Measurements from ENCODE around the gene CD48. TPM values are rescaled to one million over a fixed set of nuclear protein-coding genes. Genes with fewer than 3 reads are reported as not detected.
"Not testable (repeated sequence)": the region's sequence is repeated elsewhere in the genome, so short reads cannot be mapped to it uniquely, and the experiment has no call there.

Gene CD48
- total and polyA plus RNA-seq, 7 donors: 0.35 to 1.7 (median 0.99) TPM

DNA sequence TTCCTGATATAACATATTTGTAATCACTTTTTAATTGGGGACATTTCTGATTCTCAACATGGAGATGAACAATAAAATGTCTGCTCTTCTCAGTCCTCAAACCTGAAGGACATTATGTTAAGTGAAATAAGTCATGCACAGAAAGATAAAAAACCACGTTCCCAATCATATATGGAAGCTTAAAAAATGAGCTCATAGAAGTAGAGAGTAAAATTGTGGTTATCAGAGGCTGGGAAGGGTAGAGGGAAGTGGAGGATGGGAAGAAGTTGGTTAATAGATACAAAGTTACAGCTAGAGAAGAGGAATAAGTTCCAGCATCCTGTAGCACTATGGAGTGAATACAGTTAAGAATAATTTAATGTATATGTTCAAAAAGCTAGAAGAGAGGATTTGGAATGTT is 1.5 kb upstream of the CD48 start:
- no peaks in the 10 kb centered on the region for H3K4me1 ChIP-seq
- H3K27me3 ChIP-seq (ENCODE audit: insufficient read depth in 3 of 3, low read length in 2 of 3): peaks cover 0 to 6% (median 2%) of the 10 kb centered on the region in 3 donors
- intact Hi-C loops (cut with DNase I): no loop called here
- DNase-seq: no peak
- no peak overlapping the region for H3K4me3 ChIP-seq
- no peak for ATAC-seq
- 31 to 49% (median 37%) methylated on average over 1 of the region's 1 CpG for WGBS, 3 donors
- H3K9me3 ChIP-seq: no peaks in the 10 kb centered on the region
- TF ChIP-seq CTCF (IDR thresholded peaks at IDR 0.05): no peak
- H3K36me3 ChIP-seq (ENCODE audit: insufficient read depth in 1 of 2, low read depth in 1 of 2): no peaks in the 10 kb centered on the region
- H3K27ac ChIP-seq: no peak overlapping the region

- H3K4me1 ChIP-seq; H3K36me3 ChIP-seq (ENCODE audit: insufficient read depth in 1 of 2, low read depth in 1 of 2); H3K27me3 ChIP-seq (ENCODE audit: insufficient read depth in 3 of 3, low read length in 2 of 3); H3K27ac ChIP-seq; H3K9me3 ChIP-seq; intact Hi-C loops (cut with DNase I); ATAC-seq; DNase-seq; H3K4me3 ChIP-seq: not testable (repeated sequence)
- WGBS, 3 donors: 58 to 61% (median 60%) methylated on average over 5 of the region's 5 CpGs
These were observed 981 bp upstream of the CD48 start for GRCh38 chr1:160712525-160713080.

GRCh38 chr1:160711276-160711601 is 383 bp downstream of the CD48 start:
- Histone ChIP-seq H3K36me3 (ENCODE audit: insufficient read depth in 1 of 2, low read depth in 1 of 2) (no peaks in the 10 kb centered on the region), H3K4me1 (no peaks in the 10 kb centered on the region), H3K27me3 (ENCODE audit: insufficient read depth in 3 of 3, low read length in 2 of 3) (peaks cover 0 to 2% (median 2%) of the 10 kb centered on the region in 3 donors), H3K27ac (no peak overlapping the region), H3K9me3 (no peaks in the 10 kb centered on the region), H3K4me3 (peak overlapping the region; percentile 16)
- WGBS, 3 donors: 58 to 69% (median 64%) methylated on average over 2 of the region's 2 CpGs
- intact Hi-C loops (cut with DNase I): no loop called here
- ATAC-seq: no peak
- no peak for TF ChIP-seq CTCF (IDR thresholded peaks at IDR 0.05)
- DNase-seq: no peak

- Histone ChIP-seq H3K36me3 (ENCODE audit: insufficient read depth in 1 of 2, low read depth in 1 of 2) (no peaks in the 10 kb centered on the region), H3K4me1 (no peaks in the 10 kb centered on the region), H3K27ac (no peak overlapping the region), H3K9me3 (no peaks in the 10 kb centered on the region), H3K27me3 (ENCODE audit: insufficient read depth in 3 of 3, low read length in 2 of 3) (peaks cover 0 to 2% (median 0%) of the 10 kb centered on the region in 3 donors), H3K4me3 (peak overlapping the region; percentile 16)
- DNase-seq: no peak
- WGBS, 3 donors: 65 to 87% (median 65%) methylated on average over 4 of the region's 4 CpGs
- TF ChIP-seq CTCF (IDR thresholded peaks at IDR 0.05): no peak
- ATAC-seq: no peak
- intact Hi-C loops (cut with DNase I): no loop called here
These were observed 937 bp downstream of the CD48 start for GRCh38 chr1:160710517-160711252.

DNA sequence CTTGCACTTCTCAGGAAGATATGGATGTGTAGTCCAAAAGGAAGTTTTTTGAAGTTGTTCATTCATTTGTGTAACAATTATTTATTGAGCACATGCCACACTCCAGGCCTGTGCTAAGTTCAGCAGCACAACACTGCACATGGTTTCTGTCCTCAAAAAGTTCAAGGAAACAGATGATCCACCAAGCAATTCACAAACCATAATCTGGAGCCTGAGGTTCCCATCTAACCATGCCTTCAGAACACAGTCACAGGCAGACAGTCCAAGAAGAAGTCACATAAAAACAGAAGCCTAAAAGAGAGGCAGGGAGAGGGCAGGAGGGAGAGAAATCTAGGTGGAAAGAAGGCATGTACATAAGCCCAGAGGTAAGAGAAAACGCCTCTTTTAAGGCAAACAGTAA is 1.9 kb downstream of the CD48 start:
- Histone ChIP-seq H3K4me3 (no peak overlapping the region), H3K4me1 (no peaks in the 10 kb centered on the region), H3K9me3 (no peaks in the 10 kb centered on the region), H3K36me3 (ENCODE audit: insufficient read depth in 1 of 2, low read depth in 1 of 2) (no peaks in the 10 kb centered on the region), H3K27me3 (ENCODE audit: insufficient read depth in 3 of 3, low read length in 2 of 3) (peaks cover 0 to 2% (median 0%) of the 10 kb centered on the region in 3 donors), H3K27ac (no peak overlapping the region)
- no peak for TF ChIP-seq CTCF (IDR thresholded peaks at IDR 0.05)
- DNase-seq (no peak), ATAC-seq (no peak)
- WGBS, 3 donors: 62 to 79% (median 67%) methylated on average over 1 of the region's 1 CpG
- intact Hi-C loops (cut with DNase I): no loop called here

Measured in psoas muscle (tissue), 8 donors.